Measurements from ENCODE around the gene CDC123. TPM values are rescaled to one million over a fixed set of nuclear protein-coding genes. Genes with fewer than 3 reads are reported as not detected.

The CDC123 gene
- total RNA-seq, 1 donor from 2014 or later: 71.1 TPM

- Mint-ChIP-seq H3K27ac (no peak overlapping the region), H3K36me3 (ENCODE audit: insufficient read depth) (peaks cover 10% of the 10 kb centered on the region), H3K4me1 (ENCODE audit: low read depth) (no peaks in the 10 kb centered on the region), H3K27me3 (no peaks in the 10 kb centered on the region), H3K4me3 (ENCODE audit: low read depth) (no peak overlapping the region), H3K9me3 (ENCODE audit: low read depth) (no peaks in the 10 kb centered on the region)
- no peak for DNase-seq (ENCODE audit: low spot score, unreplicated experiment)
- TF ChIP-seq, protein P1, sequence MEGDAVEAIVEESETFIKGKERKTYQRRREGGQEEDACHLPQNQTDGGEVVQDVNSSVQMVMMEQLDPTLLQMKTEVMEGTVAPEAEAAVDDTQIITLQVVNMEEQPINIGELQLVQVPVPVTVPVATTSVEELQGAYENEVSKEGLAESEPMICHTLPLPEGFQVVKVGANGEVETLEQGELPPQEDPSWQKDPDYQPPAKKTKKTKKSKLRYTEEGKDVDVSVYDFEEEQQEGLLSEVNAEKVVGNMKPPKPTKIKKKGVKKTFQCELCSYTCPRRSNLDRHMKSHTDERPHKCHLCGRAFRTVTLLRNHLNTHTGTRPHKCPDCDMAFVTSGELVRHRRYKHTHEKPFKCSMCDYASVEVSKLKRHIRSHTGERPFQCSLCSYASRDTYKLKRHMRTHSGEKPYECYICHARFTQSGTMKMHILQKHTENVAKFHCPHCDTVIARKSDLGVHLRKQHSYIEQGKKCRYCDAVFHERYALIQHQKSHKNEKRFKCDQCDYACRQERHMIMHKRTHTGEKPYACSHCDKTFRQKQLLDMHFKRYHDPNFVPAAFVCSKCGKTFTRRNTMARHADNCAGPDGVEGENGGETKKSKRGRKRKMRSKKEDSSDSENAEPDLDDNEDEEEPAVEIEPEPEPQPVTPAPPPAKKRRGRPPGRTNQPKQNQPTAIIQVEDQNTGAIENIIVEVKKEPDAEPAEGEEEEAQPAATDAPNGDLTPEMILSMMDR (IDR thresholded peaks at IDR 0.05; ENCODE audit: unreplicated experiment): no peak
Observed at GRCh38 chr10:12177642-12178041, 18.3 kb upstream of the CDC123 start.

GRCh38 chr10:12179606-12180170 lies 16.3 kb upstream of the CDC123 start:
- Mint-ChIP-seq H3K27me3 (no peaks in the 10 kb centered on the region), H3K4me3 (ENCODE audit: low read depth) (no peak overlapping the region), H3K27ac (no peak overlapping the region), H3K9me3 (ENCODE audit: low read depth) (no peaks in the 10 kb centered on the region), H3K36me3 (ENCODE audit: insufficient read depth) (peaks cover 3% of the 10 kb centered on the region), H3K4me1 (ENCODE audit: low read depth) (no peaks in the 10 kb centered on the region)
- TF ChIP-seq, protein P1 (IDR thresholded peaks at IDR 0.05; ENCODE audit: unreplicated experiment): no peak
- no peak for DNase-seq (ENCODE audit: low spot score, unreplicated experiment)

GRCh38 chr10:12180221-12180974 lies 15.6 kb upstream of the CDC123 start:
- TF ChIP-seq, protein P1 (IDR thresholded peaks at IDR 0.05; ENCODE audit: unreplicated experiment): no peak
- no peak overlapping the region for H3K27ac Mint-ChIP-seq
- no peaks in the 10 kb centered on the region for H3K9me3 Mint-ChIP-seq (ENCODE audit: low read depth)
- no peaks in the 10 kb centered on the region for H3K27me3 Mint-ChIP-seq
- H3K4me1 Mint-ChIP-seq (ENCODE audit: low read depth): no peaks in the 10 kb centered on the region
- no peak for DNase-seq (ENCODE audit: low spot score, unreplicated experiment)
- no peak overlapping the region for H3K4me3 Mint-ChIP-seq (ENCODE audit: low read depth)
- H3K36me3 Mint-ChIP-seq (ENCODE audit: insufficient read depth): peaks cover 5% of the 10 kb centered on the region

DNA sequence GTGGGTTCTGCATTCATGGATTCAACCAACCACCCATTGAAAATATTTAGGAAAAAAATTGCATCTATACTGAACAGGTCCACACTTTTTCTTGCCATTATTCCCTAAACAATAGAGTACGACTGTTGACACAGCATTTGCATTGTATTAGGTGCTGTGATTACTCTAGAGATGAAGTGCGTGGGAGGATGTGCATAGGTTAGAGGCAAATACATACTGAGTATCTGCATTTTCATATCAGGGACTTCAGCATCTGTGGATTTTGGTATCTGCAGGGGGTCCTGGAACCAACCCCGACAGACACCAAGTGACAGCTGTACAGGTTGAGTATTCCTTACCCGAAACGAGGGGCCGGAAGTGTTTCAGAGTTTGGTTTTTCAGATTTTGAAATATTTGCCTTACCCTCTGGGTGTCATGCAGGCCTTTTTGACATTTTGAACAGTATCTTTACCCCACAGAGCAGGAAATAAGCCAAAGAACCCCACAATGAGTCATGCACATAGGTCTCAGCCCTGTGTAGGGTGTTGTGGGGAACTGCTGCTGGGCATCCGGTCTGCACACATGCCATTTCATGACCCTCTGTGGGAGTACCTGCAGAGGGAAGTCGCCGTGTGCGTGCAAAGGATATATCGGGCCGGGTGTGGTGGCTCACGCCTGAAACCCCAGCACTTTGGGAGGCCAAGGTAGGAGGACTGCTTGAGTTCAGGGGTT lies 14.8 kb upstream of the CDC123 start:
- Mint-ChIP-seq H3K4me1 (ENCODE audit: low read depth) (no peaks in the 10 kb centered on the region), H3K9me3 (ENCODE audit: low read depth) (no peaks in the 10 kb centered on the region), H3K36me3 (ENCODE audit: insufficient read depth) (peaks cover 9% of the 10 kb centered on the region), H3K4me3 (ENCODE audit: low read depth) (no peak overlapping the region), H3K27me3 (no peaks in the 10 kb centered on the region), H3K27ac (no peak overlapping the region)
- no peak for DNase-seq (ENCODE audit: low spot score, unreplicated experiment)
- TF ChIP-seq, protein P1 (IDR thresholded peaks at IDR 0.05; ENCODE audit: unreplicated experiment): no peak

GRCh38 chr10:12184165-12184564 lies 11.8 kb upstream of the CDC123 start:
- Mint-ChIP-seq H3K4me1 (ENCODE audit: low read depth) (no peaks in the 10 kb centered on the region), H3K4me3 (ENCODE audit: low read depth) (no peak overlapping the region), H3K9me3 (ENCODE audit: low read depth) (no peaks in the 10 kb centered on the region), H3K27ac (no peak overlapping the region), H3K27me3 (no peaks in the 10 kb centered on the region), H3K36me3 (ENCODE audit: insufficient read depth) (peaks cover 11% of the 10 kb centered on the region)
- TF ChIP-seq, protein P1 (IDR thresholded peaks at IDR 0.05; ENCODE audit: unreplicated experiment): no peak
- DNase-seq (ENCODE audit: low spot score, unreplicated experiment): no peak

Measured in progenitor cell of endocrine pancreas (in vitro differentiated cells).